Prostate gland (tissue), 2 donors: ENCODE measurements around the gene PXDC1.

Source experiments
- CTCF ChIP-seq, 4 experiments: fragments of 200-600 bp in 2 of 4; fragments of 450-650 bp in 2 of 4; sonication (generic) in 2 of 4; IDR thresholded peaks; 1 replicate in 3 of 4; 2 replicates in 1 of 4; pipeline ENCODE4 v1.5.1; 2016 to 2019; ENCODE audit warnings: antibody characterized with exemption in 4 of 4, mild to moderate bottlenecking in 2 of 4, moderate library complexity in 2 of 4
- POLR2A ChIP-seq: fragments of 450-650 bp; IDR thresholded peaks from one replicate; pipeline ENCODE4 v1.6.1; 2016; ENCODE audit warnings: antibody characterized with exemption, mild to moderate bottlenecking
- POLR2AphosphoS5 ChIP-seq: sonication (generic); formaldehyde crosslinking; IDR thresholded peaks from one replicate; pipeline ENCODE4 v1.6.1; 2017; ENCODE audit warnings: antibody characterized with exemption

GRCh38 chr6:3723966-3724365 lies 27.5 kb downstream of the PXDC1 start:
- TF ChIP-seq CTCF (IDR thresholded peaks at IDR 0.05) (no peak), POLR2A (no peak), POLR2AphosphoS5 (no peak)
